Stromal cell of bone marrow (primary cell): ENCODE results near the gene ANKRD22.

Experiments
- DNase-seq: peaks from one replicate; pipeline ENCODE4 v3.0.0-alpha.2; 2012; ENCODE audit warnings: low read depth

Gene ANKRD22

GRCh38 chr10:88835096-88835909 lies 16.3 kb downstream of the ANKRD22 start:
- DNase-seq: peak; percentile 77

GRCh38 chr10:88833723-88834122 lies 17.9 kb downstream of the ANKRD22 start:
- no peak for DNase-seq

- DNase-seq: no peak
Observed at GRCh38 chr10:88833156-88833555, 18.5 kb downstream of the ANKRD22 start.

GRCh38 chr10:88832376-88832775 lies 19.3 kb downstream of the ANKRD22 start:
- no peak for DNase-seq

GRCh38 chr10:88831709-88832108 lies 19.9 kb downstream of the ANKRD22 start:
- no peak for DNase-seq

GRCh38 chr10:88830643-88831268 lies 20.9 kb downstream of the ANKRD22 start:
- DNase-seq: no peak

- DNase-seq: no peak
Observed at GRCh38 chr10:88828310-88828709, 23.3 kb downstream of the ANKRD22 start.

- DNase-seq: no peak
Observed at GRCh38 chr10:88827671-88828070, 24.0 kb downstream of the ANKRD22 start.

- DNase-seq: no peak
Observed at GRCh38 chr10:88826388-88826787, 25.3 kb downstream of the ANKRD22 start.

GRCh38 chr10:88820748-88821401 lies 30.8 kb downstream of the ANKRD22 start:
- DNase-seq: peak; percentile 88

GRCh38 chr10:88819290-88819689 lies 32.4 kb downstream of the ANKRD22 start:
- DNase-seq: peak; percentile 58

- DNase-seq: no peak
Observed at GRCh38 chr10:88813200-88813599, 38.4 kb downstream of the ANKRD22 start.

- no peak for DNase-seq
Observed at GRCh38 chr10:88810196-88810961, 41.3 kb downstream of the ANKRD22 start.

GRCh38 chr10:88809621-88810020 lies 42.0 kb downstream of the ANKRD22 start:
- no peak for DNase-seq

GRCh38 chr10:88805924-88806323 lies 45.7 kb downstream of the ANKRD22 start:
- DNase-seq: no peak

- no peak for DNase-seq
Observed at GRCh38 chr10:88805361-88805760, 46.3 kb downstream of the ANKRD22 start.

GRCh38 chr10:88804083-88804812 lies 47.4 kb downstream of the ANKRD22 start:
- DNase-seq: no peak

- no peak for DNase-seq
Observed at GRCh38 chr10:88803641-88804040, 48.0 kb downstream of the ANKRD22 start.

- no peak for DNase-seq
Observed at GRCh38 chr10:88802523-88803285, 48.9 kb downstream of the ANKRD22 start, which contains the start of gene LIPM. Gene LIPM, plus strand, starts transcription at chr10:88802730. Its CDS starts 167 bp downstream, at chr10:88802897.
